HG02642 (cell line): ENCODE data around the gene FASN.
A peak's percentile ranks its signal among the peaks of the same experiment; 100 is the strongest.

ENCODE experiments used
- ATAC-seq: cut with Tn5 transposase; IDR thresholded peaks from one replicate; pipeline ENCODE4 v1.9.1; 2021; ENCODE audit warnings: mild to moderate bottlenecking; ENCODE audit not compliant: unreplicated experiment, poor library complexity

Gene FASN

GRCh38 chr17:82078433-82078832 is 19.6 kb downstream of the FASN start:
- ATAC-seq: no peak

- ATAC-seq: no peak
Measured at GRCh38 chr17:82077617-82078358, 20.2 kb downstream of the FASN start.

- no peak for ATAC-seq
Measured at GRCh38 chr17:82076785-82077591, 21.0 kb downstream of the FASN start.

GRCh38 chr17:82076018-82076784 is 21.8 kb downstream of the FASN start:
- ATAC-seq: no peak

GRCh38 chr17:82073446-82073845 is 24.6 kb downstream of the FASN start:
- ATAC-seq: no peak

- ATAC-seq: no peak
Measured at GRCh38 chr17:82072827-82073226, 25.2 kb downstream of the FASN start.

GRCh38 chr17:82070611-82071010 is 27.4 kb downstream of the FASN start:
- ATAC-seq: no peak

- peak; percentile 76 for ATAC-seq
Measured at GRCh38 chr17:82065638-82066303, 32.3 kb downstream of the FASN start, which contains the start of gene DUS1L. DUS1L (minus strand) TSS chr17:82065804; CDS start chr17:82065059, 745 bp downstream.

GRCh38 chr17:82065193-82065637 is 32.8 kb downstream of the FASN start:
- peak; percentile 30 for ATAC-seq

- no peak for ATAC-seq
Measured at GRCh38 chr17:82064433-82065192, 33.4 kb downstream of the FASN start.

- no peak for ATAC-seq
Measured at GRCh38 chr17:82063424-82064415, 34.3 kb downstream of the FASN start.

GRCh38 chr17:82062984-82063368 is 35.1 kb downstream of the FASN start:
- ATAC-seq: no peak

GRCh38 chr17:82062076-82062983 is 35.7 kb downstream of the FASN start:
- no peak for ATAC-seq

GRCh38 chr17:82061047-82061925 is 36.8 kb downstream of the FASN start:
- ATAC-seq: no peak

GRCh38 chr17:82060614-82061013 is 37.4 kb downstream of the FASN start:
- ATAC-seq: no peak

GRCh38 chr17:82060001-82060380 is 38.0 kb downstream of the FASN start:
- ATAC-seq: no peak
